Cardiac muscle cell (in vitro differentiated cells and primary cell): Measurements from ENCODE around the gene MRPS18A. TPM values are rescaled to one million over a fixed set of nuclear protein-coding genes. Genes with fewer than 3 reads are reported as not detected.

Source experiments
- DNase-seq, 2 donors: peaks; one replicate each; pipeline versions ENCODE4 v3.0.0 to v3.0.0-alpha.2; 2010 to 2017; ENCODE audit warnings: low read depth in 1 of 2, low spot score in 1 of 2
- H3K27ac ChIP-seq: fragments of 200-600 bp; sonication (generic); 2 replicates; pipeline ENCODE4 v1.5.1; 2016
- H3K27me3 ChIP-seq: fragments of 200-600 bp; sonication (generic); 2 replicates; pipeline ENCODE4 v1.6.0; 2016; ENCODE audit warnings: control low read depth
- H3K36me3 ChIP-seq: fragments of 200-600 bp; sonication (generic); 2 replicates; pipeline ENCODE4 v1.5.1; 2016; ENCODE audit warnings: control low read depth
- H3K4me1 ChIP-seq: fragments of 200-600 bp; sonication (generic); 2 replicates; pipeline ENCODE4 v1.8.1; 2017; ENCODE audit warnings: low read depth, mild to moderate bottlenecking, mixed run types
- H3K4me3 ChIP-seq: fragments of 200-600 bp; sonication (generic); 2 replicates; pipeline ENCODE4 v1.5.1; 2016; ENCODE audit warnings: mild to moderate bottlenecking
- H3K9me3 ChIP-seq: fragments of 200-600 bp; sonication (generic); 2 replicates; pipeline ENCODE4 v1.5.1; 2017; ENCODE audit warnings: low read depth, mild to moderate bottlenecking, control low read depth
- polyA plus RNA-seq: library from polyadenylated mRNA; unstranded; fragments of >200 nt; fragmentation: Nextera tagmentation; extraction: Ambion mirVana; gene quantifications from 2 replicates; pipeline ENCODE4 v1.2.1, GENCODE V29; 2016
- total RNA-seq: library from RNA; depleted of rRNA; stranded (reverse); fragments of >200 nt; gene quantifications from 2 replicates; pipeline ENCODE4 v1.2.3, GENCODE V29; 2016
- TF ChIP-seq, protein P1 (sequence below): IDR thresholded peaks from 2 replicates; pipeline ENCODE4 v1.5.1; 2012; ENCODE audit warnings: low read depth, mild to moderate bottlenecking, low read length

Gene MRPS18A
- total and polyA plus RNA-seq, 2 experiments from 2014 or later = 65.9 to 87.0 TPM

DNA sequence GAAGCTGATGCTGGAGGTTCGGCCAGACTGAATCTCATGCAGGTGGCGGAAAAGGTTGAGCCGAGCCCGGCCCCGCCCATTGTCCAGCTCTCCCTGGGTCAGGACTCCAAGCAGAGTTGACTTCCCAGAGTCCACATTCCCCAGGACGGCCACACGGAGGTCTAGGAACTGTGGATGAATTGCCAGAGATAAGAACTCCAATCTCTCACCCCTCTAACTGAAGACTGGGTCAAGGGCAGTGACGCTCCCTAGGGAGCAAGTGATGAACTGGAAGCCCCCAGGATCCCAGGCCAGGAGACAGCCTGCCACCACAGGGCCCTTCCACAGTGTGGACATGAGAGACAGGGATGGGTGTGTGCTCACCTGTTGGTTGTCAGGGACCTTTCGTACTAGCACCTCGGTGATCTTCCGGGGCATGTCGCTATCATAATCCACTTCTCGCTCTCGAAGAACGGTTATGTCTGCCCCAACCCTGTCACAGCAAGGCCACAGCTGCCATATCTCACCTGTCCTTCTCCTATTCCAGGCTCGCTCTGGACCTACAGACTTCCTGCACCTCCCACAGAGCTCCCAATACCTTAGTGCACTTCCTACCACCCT, 62.1 kb downstream of the MRPS18A start:
- H3K36me3 ChIP-seq = peaks cover 44% of the 10 kb centered on the region
- H3K9me3 ChIP-seq = no peaks in the 10 kb centered on the region
- no peak overlapping the region for H3K27ac ChIP-seq
- H3K4me1 ChIP-seq = peaks cover 4% of the 10 kb centered on the region
- TF ChIP-seq, protein P1, sequence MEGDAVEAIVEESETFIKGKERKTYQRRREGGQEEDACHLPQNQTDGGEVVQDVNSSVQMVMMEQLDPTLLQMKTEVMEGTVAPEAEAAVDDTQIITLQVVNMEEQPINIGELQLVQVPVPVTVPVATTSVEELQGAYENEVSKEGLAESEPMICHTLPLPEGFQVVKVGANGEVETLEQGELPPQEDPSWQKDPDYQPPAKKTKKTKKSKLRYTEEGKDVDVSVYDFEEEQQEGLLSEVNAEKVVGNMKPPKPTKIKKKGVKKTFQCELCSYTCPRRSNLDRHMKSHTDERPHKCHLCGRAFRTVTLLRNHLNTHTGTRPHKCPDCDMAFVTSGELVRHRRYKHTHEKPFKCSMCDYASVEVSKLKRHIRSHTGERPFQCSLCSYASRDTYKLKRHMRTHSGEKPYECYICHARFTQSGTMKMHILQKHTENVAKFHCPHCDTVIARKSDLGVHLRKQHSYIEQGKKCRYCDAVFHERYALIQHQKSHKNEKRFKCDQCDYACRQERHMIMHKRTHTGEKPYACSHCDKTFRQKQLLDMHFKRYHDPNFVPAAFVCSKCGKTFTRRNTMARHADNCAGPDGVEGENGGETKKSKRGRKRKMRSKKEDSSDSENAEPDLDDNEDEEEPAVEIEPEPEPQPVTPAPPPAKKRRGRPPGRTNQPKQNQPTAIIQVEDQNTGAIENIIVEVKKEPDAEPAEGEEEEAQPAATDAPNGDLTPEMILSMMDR = no peak
- no peak overlapping the region for H3K4me3 ChIP-seq
- H3K27me3 ChIP-seq = no peaks in the 10 kb centered on the region
- no peak for DNase-seq

DNA sequence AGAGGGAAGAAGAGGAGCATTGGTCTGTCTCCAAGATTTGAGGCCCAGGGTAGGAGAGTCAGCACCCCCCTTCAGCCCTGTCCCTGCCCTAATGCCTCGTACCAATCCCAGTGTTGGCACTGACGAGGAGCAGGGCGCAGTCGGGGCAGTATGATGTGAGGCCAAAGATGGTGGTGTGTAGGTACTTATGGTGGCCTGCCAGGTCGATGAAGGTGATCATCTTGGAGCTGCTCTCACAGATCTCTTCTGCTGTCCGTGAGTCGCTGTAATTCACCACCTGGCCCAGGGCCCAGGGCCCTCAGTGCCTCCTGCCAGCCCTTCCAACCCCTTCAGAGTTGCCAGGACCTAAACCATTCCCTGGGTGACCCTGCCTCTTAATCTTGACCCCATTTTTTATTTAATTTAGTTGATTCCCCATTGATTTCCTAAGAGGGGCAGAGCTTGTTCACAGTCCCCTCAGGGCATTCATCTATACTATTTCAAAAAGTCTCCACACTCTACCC, 62.8 kb downstream of the MRPS18A start:
- TF ChIP-seq, protein P1 = no peak
- H3K9me3 ChIP-seq = no peaks in the 10 kb centered on the region
- no peaks in the 10 kb centered on the region for H3K4me1 ChIP-seq
- DNase-seq = no peak
- H3K27ac ChIP-seq = no peak overlapping the region
- H3K4me3 ChIP-seq = no peak overlapping the region
- H3K36me3 ChIP-seq = peaks cover 44% of the 10 kb centered on the region
- no peaks in the 10 kb centered on the region for H3K27me3 ChIP-seq

DNA sequence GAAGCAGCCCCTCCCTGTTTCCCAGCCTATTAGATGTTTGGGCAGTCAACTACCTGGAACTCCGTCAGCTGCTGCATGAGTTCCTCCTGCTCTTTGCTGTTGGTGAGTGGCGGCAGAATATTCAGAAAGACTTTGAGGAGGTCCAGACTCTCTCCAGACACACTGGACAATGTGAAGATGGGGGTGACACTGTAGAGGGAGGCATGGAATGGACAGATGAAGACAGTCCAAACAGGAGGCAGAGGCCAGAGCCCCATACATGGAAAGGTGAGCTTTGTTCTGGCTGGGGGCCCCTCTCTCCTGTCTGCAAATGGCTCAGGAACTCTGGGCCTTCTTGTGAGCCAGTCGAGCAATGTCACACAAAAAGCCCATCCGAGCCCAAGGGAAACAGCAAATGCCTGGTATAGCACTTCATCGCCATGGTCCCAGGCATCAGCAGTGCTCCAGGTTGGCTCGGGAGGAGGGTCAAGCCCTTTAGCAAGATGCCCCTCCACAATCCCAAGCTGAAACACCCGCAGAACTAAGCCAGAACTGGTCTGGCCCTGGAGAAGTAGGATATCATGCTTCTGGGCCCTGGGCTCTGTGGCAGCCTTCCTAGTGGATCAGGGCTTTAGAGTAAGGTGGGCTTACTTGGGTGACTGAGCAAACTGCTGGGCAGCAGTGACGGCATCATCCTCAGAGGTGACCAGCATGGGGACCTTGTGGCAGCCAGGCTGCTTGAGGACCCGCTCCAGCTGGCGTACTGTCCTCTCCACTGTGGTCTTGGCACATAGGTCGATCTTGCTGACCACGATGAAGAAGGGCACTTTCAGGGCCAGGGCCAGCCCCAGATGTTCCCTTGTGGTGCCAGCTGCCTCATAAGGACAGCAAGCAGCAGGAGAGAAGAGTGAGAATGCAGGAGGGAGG, 63.5 kb downstream of the MRPS18A start:
- Histone ChIP-seq H3K4me3 (no peak overlapping the region), H3K27ac (no peak overlapping the region), H3K36me3 (peaks cover 44% of the 10 kb centered on the region), H3K9me3 (no peaks in the 10 kb centered on the region), H3K27me3 (no peaks in the 10 kb centered on the region), H3K4me1 (no peaks in the 10 kb centered on the region)
- TF ChIP-seq, protein P1 = no peak
- no peak for DNase-seq

DNA sequence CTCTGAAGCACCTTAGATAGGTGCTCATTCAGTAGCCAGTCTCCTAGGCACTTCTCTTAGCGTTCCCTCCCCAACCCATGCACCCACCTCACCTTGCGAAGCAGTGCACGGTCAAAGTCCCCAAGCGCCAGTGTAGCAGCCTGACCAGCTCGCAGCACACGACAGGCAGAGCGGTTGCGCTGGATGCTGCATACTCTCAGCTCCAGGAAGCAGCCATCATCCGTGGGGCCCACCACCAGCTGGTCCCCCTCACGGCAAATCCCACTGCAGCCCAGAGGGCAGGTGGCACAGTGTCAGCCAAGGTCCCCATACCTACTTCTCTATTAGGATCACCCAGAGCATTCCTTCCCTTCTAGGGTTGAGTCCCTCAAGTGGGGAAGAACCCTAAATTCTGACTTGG, 65.0 kb downstream of the MRPS18A start:
- no peak for DNase-seq
- Histone ChIP-seq H3K27me3 (no peaks in the 10 kb centered on the region), H3K9me3 (no peaks in the 10 kb centered on the region), H3K27ac (no peak overlapping the region), H3K4me3 (no peak overlapping the region), H3K36me3 (peaks cover 44% of the 10 kb centered on the region), H3K4me1 (no peaks in the 10 kb centered on the region)
- TF ChIP-seq, protein P1 = no peak

DNA sequence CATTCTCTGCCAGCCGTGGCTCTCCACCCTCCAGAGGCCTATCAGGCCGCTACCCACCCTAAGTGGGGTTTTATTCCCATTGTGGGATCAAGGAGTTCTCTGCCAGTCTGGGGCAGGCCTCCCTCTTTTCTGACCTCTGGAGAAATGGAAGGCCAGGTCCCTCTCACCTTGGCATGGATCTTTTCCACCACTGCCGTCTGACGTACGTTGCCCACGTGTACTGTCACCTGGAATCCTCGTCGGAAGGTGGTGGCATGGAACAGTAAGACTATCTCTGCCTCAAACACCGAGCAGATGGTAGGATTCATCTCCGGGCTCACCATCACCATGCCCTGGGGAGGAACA, 65.8 kb downstream of the MRPS18A start:
- TF ChIP-seq, protein P1 = no peak
- Histone ChIP-seq H3K9me3 (no peaks in the 10 kb centered on the region), H3K36me3 (peaks cover 44% of the 10 kb centered on the region), H3K4me1 (no peaks in the 10 kb centered on the region), H3K27ac (no peak overlapping the region), H3K4me3 (no peak overlapping the region), H3K27me3 (no peaks in the 10 kb centered on the region)
- DNase-seq = no peak

Other genes with a start within 250 kb of the MRPS18A start
- 4.4 and 5.2 TPM in 2 replicates for gene DLK2, start 232.2 kb downstream of the MRPS18A start, total RNA-seq
- gene DLK2, start 232.2 kb downstream of the MRPS18A start, polyA plus RNA-seq = 4.6 and 5.0 TPM in 2 replicates
- gene TJAP1, start 210.2 kb downstream of the MRPS18A start, total RNA-seq = 24.7 and 31.2 TPM in 2 replicates
- gene TJAP1, start 210.2 kb downstream of the MRPS18A start, polyA plus RNA-seq = 23.1 and 25.8 TPM in 2 replicates
- gene LRRC73, start 177.4 kb downstream of the MRPS18A start, total RNA-seq = 3.3 and 3.4 TPM in 2 replicates
- 2.9 and 4.6 TPM in 2 replicates for gene LRRC73, start 177.4 kb downstream of the MRPS18A start, polyA plus RNA-seq
- gene YIPF3, start 170.9 kb downstream of the MRPS18A start, total RNA-seq = 145 and 195 TPM in 2 replicates
- 123 and 134 TPM in 2 replicates for gene YIPF3, start 170.9 kb downstream of the MRPS18A start, polyA plus RNA-seq
- 20.7 and 28.6 TPM in 2 replicates for gene POLR1C, start 170.7 kb downstream of the MRPS18A start, total RNA-seq
- 27.9 and 38.8 TPM in 2 replicates for gene POLR1C, start 170.7 kb downstream of the MRPS18A start, polyA plus RNA-seq
- 29.5 and 31.3 TPM in 2 replicates for gene XPO5, start 111.8 kb downstream of the MRPS18A start, total RNA-seq
- 29.4 and 51.8 TPM in 2 replicates for gene XPO5, start 111.8 kb downstream of the MRPS18A start, polyA plus RNA-seq
- 7.1 and 10.3 TPM in 2 replicates for gene POLH, start 111.6 kb downstream of the MRPS18A start, total RNA-seq
- gene POLH, start 111.6 kb downstream of the MRPS18A start, polyA plus RNA-seq = 5.5 and 5.6 TPM in 2 replicates
- gene GTPBP2, start 58.5 kb downstream of the MRPS18A start, total RNA-seq = 48.8 and 63.6 TPM in 2 replicates
- gene GTPBP2, start 58.5 kb downstream of the MRPS18A start, polyA plus RNA-seq = 16.4 and 22.8 TPM in 2 replicates
- 34.0 and 68.4 TPM in 2 replicates for gene MAD2L1BP, start 52.0 kb downstream of the MRPS18A start, total RNA-seq
- gene MAD2L1BP, start 52.0 kb downstream of the MRPS18A start, polyA plus RNA-seq = 53.7 and 60.6 TPM in 2 replicates
- gene RSPH9, start 42.8 kb downstream of the MRPS18A start, total RNA-seq = 2.1 and 2.9 TPM in 2 replicates
- gene RSPH9, start 42.8 kb downstream of the MRPS18A start, polyA plus RNA-seq = 5.8 and 8.1 TPM in 2 replicates
- 409 and 626 TPM in 2 replicates for gene VEGFA, start 82.4 kb upstream of the MRPS18A start, total RNA-seq
- gene VEGFA, start 82.4 kb upstream of the MRPS18A start, polyA plus RNA-seq = 199 and 228 TPM in 2 replicates